ENCODE data around the gene EFHC1.

The EFHC1 gene

DNA sequence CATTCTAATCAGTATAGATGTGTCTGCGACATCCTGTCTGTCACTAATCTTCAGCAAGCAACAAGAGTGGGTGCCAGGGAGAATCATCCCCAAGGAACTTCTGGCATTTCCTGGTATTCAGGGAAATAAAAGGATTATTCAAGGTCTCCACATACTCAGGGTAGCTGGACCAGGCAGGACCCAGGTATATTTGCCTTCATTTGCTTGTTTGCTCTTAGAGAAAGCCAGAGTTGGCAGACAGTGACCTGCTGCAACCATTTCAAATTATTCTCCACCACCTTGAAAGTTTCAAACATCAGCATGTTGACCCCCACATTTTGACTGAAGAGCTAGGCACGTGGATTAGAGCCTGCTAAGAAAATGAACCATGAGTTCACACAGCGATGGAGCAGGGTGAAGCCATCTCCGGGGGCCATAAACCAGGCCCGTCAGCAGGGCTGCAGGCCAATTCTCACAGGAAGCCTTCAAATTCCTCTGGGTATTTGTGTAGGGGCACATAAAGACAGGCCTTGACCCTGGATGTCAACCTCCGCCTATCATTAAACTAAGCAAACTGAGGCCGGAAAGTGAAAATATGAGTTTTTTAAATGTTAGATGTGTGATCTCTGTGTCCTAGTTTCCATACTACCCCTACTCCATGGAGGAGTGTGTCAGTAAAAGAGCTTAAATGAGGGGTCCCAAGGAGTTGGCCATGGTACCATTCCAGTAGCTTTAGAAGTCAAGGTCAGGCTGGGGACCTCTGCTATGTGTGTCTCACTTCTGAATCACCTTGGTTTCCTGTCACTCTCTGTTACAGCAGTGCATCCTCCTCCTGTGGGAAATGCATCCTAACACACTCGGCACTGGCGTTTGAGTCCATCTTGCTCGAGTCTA is 123.8 kb downstream of the EFHC1 start:
- DNase-seq = no peak

DNA sequence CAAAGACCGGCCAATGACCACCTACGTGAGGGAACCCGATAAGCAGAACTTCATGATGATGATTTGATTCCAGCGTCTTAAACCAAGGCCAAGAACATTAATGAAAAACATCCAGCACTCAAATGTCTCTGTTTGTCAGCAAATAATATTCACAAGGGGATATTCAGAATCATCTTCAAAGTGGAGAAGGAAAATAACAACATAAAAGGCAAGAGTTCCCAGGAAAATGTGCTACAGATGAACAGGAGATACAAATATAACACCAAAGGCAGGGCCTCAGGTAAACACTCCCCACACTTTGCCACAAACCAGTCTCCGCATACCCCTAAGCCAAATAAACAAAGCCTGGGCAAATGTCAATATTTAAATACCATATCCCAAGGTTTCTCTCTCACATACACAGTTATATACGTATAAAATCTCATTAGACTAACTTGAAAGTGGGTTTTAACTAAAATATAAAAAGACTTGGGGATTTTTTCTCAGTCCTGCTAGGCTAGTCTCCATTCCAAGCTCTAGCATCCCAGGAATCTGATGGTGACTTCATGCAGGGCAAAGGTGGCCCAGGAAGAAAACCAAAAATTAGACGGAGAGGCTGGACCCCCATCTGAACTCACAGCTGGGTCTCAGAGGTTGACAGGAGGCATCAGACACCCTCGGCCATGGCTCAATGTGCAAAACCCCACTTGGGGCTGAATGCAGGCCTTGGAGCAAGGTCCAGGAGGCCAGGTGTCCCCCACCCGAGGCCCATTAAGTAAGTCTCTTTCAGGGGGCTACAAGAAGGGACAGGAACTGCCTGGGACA is 124.7 kb downstream of the EFHC1 start:
- no peak for DNase-seq

DNA sequence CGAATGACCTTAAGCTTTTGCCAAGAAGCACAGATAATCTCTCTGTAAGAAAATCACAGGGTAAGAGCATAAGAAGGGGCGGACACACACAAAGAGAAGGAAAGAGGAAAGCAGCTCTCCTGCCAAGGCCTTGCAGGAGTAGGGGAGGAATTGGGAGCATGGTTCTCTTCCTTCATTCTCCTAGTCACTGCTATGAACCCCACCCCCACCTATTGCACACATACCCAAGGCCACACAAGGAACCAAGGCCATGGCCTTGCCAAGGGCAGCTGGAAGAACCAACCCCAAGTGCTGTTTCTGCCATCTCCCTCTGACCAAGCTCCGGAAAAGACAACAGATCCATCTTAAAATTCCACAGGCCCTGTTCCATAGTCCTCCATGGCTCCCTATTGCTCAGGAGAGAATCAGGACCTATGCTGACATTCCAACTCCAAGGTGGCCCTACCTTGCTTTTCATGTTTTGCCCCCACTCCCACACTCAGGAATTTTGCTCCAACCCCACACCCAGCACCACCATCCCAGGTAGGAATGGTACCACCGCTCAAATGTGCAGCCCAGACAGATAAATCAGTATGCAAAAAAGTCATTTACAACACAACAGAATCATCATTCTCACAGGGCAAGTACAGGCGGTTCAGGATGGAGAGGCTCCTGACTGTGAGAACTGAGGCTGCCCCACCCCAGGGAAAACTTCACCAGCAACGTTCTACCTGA is 125.4 kb downstream of the EFHC1 start:
- no peak for DNase-seq

DNA sequence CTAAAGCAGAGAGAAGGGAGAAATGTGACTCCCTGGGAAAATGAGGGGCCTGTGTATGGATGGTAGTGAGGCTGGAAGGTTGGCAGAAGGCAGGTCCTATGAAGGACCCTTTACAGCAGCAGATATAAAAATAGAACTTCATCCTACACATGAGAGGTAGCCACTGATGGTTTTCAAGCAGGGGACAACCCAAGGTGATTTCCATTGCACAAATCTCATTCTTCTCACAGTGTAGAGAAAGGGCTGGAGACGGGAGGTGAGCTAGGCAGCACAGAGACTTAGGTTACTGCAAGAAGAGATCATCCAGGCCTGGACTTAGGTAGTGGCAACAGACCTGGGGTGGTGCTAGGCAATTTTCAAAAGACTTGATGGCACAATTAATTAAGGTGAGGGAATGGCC is 126.0 kb downstream of the EFHC1 start:
- no peak for DNase-seq

DNA sequence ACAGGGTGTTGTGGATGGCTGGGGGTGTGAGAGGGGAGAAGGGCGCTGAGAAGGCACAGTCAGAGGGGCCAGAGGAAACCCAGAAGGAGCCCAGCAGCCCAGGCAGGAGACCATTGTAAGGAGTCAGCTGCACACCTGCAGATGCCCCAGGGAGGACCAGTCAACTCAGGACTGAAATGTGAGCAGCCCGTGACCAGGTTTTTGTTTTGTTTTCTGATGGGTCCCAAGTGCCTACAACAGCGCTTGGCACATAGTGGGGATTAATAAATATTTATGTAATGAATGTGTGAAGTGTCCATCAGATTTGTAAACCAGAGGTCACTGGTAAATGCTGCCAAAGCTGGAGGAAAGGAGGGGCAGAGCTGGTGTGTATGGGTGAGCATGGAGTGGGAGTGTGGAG is 126.5 kb downstream of the EFHC1 start:
- DNase-seq = no peak

DNA sequence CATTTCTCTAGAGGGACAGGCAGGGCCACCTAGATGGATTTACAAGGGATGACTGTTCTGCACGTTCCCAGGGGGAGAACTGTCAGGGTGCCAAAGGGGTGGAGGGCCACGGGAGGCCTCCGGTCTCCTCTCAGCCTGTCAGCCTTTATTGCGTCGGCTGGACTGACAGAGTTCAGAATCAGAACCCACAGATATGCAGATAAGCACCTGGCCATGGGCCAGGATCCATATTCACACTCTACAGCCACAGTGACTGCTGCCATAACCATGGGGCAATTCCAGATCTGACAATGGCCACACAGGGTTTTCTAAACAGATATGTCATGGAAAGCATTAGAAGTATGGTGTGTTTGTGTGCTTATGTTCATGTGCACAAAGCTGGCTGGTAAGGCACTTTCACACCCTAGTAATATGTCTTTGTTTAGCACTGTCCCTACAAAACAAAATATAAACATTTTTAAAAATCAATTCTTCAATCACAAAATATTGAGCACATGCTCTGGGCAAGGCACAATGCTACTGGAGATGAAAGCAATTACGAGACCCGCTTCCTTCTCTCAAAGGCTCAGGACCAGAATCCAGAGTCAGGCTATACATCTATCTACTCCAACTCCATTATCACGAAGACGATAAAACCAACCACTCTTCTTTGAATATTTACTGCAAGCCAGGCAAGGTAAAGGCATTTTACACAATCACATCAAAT is 127.7 kb downstream of the EFHC1 start:
- no peak for DNase-seq

DNA sequence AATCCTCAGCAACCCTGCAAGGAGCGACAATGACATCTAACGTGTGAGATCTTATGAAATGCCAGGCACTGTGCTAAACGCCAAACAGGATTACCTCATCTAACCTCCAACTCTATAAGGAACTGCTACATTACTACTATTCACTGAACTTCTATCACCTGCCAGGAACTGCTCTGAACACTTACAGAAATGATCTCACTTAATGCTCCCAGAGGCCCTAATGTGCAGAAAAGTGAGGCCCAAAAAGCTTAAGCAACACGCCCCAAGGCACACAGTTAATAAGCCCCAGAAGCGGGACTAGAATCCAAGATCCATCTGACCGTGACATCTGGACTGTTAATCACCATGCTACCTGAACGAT is 128.2 kb downstream of the EFHC1 start:
- DNase-seq = no peak

DNA sequence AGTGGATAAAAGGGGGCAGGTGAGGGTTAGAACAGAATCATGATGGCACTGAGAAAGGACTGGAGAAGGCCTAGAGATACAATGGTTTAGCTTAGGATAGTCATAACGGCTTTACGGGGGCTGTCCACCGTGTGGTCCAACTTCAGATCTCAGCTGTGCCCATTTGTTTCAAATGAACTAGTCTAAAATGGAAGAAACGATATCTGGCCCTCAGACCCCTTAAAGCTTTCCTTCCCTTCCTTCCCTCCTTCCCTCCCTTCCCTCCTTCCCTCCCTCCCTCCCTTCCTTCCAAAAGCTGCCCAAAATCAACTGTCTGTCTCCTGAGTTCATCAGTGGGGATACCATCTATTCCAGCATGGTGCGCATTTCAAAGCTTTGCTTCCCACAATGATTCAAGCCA is 128.9 kb downstream of the EFHC1 start:
- DNase-seq = no peak

DNA sequence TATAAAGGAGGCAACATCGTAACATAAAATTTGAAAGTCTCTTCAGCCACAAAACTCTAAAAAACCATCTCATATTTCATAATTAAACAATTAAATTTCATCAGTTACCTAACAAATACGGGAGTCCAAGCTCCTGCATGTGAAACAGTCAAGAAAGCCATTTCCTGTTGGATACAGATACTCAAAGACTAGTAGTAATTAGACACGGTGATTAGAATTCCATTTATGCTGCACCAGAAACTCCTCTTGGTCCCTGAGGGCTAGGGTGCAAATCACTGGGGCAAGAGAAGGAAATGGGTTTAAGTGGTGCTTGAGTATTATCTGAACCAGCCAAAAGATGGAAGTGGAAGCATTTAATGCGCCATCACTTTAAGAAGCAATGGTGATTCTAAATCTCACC is 129.3 kb downstream of the EFHC1 start:
- no peak for DNase-seq

DNA sequence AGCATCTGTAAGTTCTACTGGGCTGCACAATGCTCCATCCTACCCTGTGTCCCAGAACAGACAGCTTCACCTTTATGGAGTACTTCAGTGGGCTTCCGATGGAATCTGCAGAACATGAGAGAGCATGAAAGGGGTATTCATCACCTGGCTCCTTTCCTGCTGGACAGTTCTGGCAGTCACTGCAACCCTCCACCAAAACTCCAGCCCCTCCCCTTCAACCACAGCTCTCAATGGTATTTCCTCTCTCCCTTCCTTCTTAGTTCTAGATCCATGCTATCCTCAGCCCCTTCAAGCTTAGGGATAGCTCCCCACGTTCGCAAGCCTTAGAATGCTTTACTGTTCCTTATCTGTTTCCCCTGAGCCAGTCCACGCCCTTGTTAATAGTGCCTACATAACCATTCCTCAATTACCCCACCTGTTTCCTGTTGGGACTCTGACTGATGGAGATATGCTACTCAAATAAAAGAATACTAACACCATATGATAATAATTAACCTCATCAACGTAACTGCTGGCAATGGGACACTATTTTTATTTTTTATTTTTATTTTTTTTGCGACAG is 130.0 kb downstream of the EFHC1 start:
- peak; percentile 41 for DNase-seq

DNA sequence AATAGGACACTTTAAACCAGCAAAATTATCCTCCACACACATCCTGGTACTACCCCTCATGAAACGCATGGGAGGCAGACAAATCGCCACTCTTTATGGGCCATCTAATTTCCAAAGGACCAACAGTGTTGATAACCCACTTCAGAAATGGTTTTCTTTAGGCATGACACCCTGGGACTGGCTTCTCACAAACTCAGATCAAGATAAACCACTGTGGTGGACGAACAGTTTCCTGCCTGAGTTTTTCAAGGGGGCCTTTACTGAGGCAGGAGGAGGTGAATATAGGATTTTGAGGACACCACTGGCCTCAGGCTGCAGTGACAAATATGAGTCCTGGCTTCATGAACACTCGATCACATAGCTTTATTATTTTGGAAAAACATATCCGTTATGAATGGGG is 130.7 kb downstream of the EFHC1 start:
- peak; percentile 51 for DNase-seq

DNA sequence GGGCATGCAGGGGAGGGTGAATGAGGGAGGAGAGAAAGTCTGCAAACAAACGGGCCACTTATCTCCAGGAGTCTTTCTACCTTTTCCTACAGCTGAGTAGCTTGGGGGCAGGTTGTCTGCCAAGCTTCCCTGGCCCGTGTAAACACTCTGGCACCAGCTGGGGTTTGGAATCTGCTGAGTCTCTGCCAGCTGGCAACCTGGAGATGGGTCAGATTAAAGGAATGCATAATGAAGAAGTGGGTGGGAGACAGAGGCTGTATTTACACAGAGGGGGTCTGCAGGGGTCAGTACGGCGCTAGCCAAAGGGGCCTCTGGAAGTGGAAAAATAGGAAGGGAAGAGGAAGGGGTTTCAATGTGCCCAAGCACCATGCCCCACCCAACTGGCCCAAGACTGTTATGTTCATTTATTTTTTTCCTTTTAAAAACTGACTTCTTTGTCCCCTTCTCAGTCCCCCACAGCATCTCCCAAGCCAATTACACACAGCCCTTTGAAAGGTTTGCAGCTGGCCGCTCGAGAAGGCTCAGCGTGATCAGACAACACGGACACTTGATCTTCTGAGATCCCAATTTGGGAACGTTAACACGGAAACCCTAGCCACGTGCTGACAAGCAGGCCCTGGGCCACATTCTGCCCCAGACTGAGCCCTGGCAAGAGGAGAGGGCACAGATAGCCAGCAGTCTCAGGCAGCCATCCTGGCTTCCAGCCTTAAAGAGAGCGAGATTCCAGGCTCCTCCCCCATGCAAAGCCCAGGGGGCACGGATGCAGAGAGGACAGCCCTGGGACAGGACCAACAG is 131.5 kb downstream of the EFHC1 start:
- no peak for DNase-seq

DNA sequence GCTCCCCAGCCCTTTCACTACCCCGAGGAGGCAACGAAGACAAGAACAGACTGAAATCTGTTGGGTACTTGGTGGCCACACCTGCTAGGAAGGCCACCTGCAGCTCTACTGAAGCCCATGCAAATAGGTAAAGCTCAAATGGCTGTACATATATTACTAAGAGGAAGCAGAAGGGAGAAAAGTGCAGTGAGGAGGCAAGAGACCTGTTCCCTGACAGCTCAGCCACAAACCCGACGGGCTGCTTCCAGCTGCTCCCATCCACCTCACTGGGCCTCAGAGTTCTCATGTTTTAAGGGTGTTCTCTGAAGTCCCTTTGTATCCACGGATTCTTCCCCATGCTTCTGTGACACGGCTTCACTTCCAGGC is 132.1 kb downstream of the EFHC1 start:
- no peak for DNase-seq

DNA sequence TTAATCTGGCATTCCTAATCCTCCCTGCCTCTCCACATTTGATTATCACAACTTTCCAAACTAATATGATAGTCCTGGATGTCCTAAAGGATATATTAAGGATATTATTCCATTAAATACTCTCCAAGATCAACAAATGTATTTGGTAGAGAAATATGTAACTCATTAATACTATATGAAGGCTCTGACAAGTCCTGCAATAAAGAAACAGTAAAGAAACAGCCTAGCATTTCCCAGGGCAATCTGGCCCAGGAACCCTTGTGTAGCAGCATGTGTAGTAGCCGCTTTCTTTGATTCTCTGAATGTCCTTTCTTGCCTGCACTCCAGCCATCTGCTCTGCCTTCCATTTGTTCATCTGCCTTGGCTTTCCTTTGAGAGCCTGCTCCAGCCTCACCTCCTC is 133.0 kb downstream of the EFHC1 start:
- no peak for DNase-seq

DNA sequence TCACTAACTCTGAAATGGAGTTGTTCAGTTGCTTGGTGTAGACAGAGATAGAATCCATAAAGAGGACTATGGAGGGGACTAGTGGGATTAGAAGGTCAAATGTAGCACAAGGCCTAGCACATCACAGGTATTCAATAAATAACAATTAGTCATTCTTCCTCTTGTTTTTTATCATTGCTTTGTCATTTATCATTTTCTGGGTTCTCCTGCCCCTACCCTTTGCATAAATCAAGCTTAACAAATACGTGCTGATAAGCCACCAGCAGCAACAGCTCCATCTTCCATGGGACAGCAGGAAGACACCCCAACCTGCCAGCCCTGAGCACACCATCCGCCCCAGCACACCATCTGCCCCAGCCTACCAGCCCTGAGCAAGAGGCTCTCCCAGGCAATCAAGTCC is 133.6 kb downstream of the EFHC1 start:
- DNase-seq = no peak

DNA sequence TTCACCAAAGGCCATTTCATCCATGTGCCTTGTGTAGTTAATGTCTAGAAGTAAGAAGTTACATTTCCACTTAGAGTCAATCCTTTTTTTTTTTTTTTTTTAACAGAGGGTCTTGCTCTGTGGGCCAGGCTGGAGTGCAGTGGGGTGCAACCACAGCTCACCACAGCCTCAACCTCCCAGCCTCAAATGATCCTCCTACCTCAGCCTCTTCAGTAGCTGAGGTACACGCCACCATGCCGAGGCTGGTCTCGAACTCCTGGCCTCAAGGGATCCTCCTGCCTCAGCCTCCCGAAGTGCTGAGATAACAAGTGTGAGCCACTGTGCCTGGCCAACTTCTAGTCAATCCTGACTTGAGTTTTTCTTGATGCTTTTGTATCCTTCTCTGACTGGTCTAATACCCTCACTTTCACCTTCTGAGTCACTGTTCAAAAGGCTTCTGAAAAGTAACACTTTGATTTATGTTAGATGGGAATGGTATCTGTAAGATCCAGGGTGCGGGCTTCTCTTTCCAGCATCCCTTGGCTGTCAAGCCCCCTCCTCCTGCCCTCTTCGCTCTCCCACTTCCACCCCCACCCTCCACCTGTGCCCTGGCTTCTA is 134.6 kb downstream of the EFHC1 start:
- no peak for DNase-seq

DNA sequence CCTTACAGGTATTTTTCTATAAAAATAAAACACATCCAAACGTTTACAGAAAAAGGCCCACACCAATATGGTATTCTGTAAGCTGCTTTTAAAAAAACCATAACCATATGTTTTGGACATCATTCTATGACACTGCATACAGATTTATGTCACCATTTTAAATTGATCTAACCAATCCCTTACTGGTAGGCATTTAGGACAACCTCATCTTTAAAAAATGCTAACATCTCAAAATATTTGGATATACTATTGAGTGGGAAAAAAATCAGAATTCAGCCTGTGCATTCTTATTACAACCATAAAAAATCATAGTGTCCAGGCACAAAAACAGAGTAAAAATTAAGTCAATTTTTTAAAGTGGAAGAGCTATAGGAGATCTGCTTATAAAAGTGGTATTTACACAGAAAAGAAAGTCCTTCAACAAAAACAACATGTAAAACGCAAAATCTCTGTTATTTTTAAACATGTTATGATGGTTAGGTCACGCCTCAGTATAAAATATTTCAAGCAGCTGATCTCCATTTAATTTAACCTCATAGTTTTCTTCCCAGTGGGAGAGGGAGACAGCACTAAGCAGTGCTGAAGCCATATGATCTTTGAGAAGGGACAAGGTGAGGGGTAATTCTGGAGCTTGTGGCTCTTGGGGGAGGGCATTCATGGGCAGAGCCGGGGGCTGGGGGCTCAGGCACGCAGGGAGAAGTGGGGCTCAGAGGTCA is 135.5 kb downstream of the EFHC1 start:
- DNase-seq = no peak

DNA sequence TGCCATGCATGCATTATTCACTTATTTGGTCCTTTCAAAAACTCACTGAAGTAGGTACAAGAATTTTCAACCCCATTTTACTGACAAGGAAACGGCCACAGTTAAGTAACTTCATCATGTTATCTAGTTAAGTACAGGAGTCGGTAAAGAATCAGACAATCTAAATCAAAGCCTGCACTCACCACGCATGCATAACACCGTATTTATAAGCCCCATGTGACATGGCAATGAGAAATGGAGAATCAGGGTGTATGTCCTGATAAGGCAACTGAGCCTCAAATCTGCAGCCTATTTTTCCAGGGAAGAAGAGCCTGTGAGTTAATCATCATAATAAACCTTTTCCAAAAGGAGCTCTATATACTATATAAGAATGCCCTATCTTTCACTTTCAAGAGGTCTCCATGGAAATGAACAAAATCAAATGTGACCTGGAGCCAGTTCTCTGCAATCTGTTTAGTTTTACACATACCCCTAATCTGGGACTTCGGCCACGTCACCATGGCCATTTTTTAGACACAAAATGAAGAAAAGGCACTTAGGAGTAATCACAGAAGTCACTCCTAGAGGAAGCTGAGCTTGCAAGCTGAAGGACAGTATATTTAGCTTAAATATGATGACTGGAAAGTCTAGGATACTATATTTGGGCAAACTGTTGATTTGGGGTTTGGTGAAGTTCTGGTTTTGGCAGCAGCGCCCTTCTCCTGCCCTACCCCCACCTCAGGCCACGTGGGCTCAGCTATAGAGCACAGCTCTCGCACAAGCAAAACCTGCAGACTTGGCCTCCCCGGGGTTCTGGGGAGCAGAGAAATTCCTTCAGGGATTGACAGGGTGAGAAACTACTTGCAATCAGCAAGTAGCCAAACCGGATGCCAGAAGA is 137.5 kb downstream of the EFHC1 start:
- peak; percentile 33 for DNase-seq

DNA sequence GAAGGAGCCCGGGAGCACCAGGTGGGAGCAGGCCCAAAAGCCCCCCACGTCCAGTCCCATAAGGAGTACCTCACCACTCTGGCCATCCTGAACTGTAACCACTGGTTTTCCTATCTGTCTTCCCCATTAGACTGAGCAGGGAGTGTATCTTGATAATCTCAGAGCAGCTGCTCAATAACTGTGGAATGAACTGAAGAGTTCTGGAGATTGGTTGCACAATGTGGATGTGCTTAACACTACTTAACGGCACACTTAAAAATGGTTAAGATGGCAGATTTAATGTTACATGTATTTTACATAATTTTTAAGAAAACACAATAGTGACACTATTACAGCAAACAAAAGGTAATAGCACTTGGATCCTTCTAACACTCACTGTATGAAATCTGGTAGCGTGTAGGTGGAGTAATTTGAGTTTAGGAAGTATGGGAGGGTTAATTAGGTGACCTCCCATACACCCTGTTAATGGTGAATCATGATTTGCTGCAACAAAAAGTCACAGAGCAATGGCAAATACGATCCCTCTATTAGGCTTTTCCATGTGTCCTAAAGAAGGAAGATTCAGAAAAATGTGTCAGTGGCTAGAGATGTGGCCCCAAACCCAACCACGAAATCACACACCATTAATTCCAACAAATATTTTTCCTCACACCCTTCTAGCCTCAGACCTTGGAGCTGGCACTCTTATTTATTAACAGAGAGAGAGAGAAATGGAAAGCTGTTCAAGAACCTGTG is 138.3 kb downstream of the EFHC1 start:
- no peak for DNase-seq

All from hematopoietic multipotent progenitor cell treated with erythropoietin and hydrocortisone succinate and interleukin-3 and kit ligand, for 6 days (in vitro differentiated cells).